IMR-90 (cell line): ENCODE measurements around the gene CEP135. TPM values are rescaled to one million over a fixed set of nuclear protein-coding genes. Genes with fewer than 3 reads are reported as not detected.

Experiments
- ATAC-seq: fragments of 200-7000 bp; cut with Tn5 transposase; 2 replicates; pipeline ENCODE4 v1.9.1; 2020; ENCODE audit warnings: low read depth, mild to moderate bottlenecking, moderate library complexity
- BruUV-seq: library from RNA; stranded (reverse); fragments of 400-500 nt; replicated peaks from 2 replicates; lab custom pipeline; 2021; lab: Mats Ljungman, UMichigan
- CTCF ChIA-PET: fragments of 300-600 bp; formaldehyde crosslinking; extraction: SDS; loops from one replicate; lab custom pipeline; 2021; ENCODE audit warnings: antibody characterized with exemption; lab: Yijun Ruan, JAX
- POLR2A ChIA-PET: fragments of 300-600 bp; sonication (Branson Sonifier 250); formaldehyde crosslinking; loops from one replicate; lab custom pipeline; 2022; ENCODE audit warnings: antibody characterized with exemption; ENCODE audit not compliant: unreplicated experiment; lab: Charles Lee
- DNase-seq: peaks from one replicate; pipeline ENCODE4 v3.0.0; 2013
- H2AFZ ChIP-seq: replicated peaks from 2 replicates; pipeline ENCODE3; 2013; ENCODE audit warnings: low read length, mild to moderate bottlenecking; ENCODE audit not compliant: poor library complexity
- H2AK5ac ChIP-seq: 2 replicates; pipeline ENCODE4 v1.6.1; 2013; ENCODE audit warnings: low read depth, low read length, inconsistent platforms
- H2AK9ac ChIP-seq: replicated peaks from 2 replicates; pipeline ENCODE3; 2013; ENCODE audit warnings: mild to moderate bottlenecking, low read depth, low read length, moderate library complexity; ENCODE audit not compliant: poor library complexity
- H2BK120ac ChIP-seq: 2 replicates; pipeline ENCODE4 v1.6.1; 2013; ENCODE audit warnings: low read depth, low read length, inconsistent platforms
- H2BK15ac ChIP-seq: 3 replicates; pipeline ENCODE4 v1.6.1; 2013; ENCODE audit warnings: low read depth, low read length, inconsistent platforms
- H2BK20ac ChIP-seq: 2 replicates; pipeline ENCODE4 v1.6.1; 2013; ENCODE audit warnings: low read depth, mild to moderate bottlenecking, inconsistent platforms, low read length, moderate library complexity
- H2BK5ac ChIP-seq: 2 replicates; pipeline ENCODE4 v1.6.1; 2013; ENCODE audit warnings: mild to moderate bottlenecking, low read depth, low read length, inconsistent platforms; ENCODE audit not compliant: poor library complexity, severe bottlenecking
- H3K14ac ChIP-seq: replicated peaks from 2 replicates; pipeline ENCODE4 v1.6.1; 2013; ENCODE audit warnings: low read depth, low read length, inconsistent platforms
- H3K18ac ChIP-seq: 2 replicates; pipeline ENCODE4 v1.6.1; 2013; ENCODE audit warnings: low read depth, low read length, control low read depth
- H3K23ac ChIP-seq: 2 replicates; pipeline ENCODE4 v1.6.1; 2013; ENCODE audit warnings: low read depth, low read length, inconsistent platforms
- H3K27ac ChIP-seq: 2 replicates; pipeline ENCODE4 v1.5.1; 2013; ENCODE audit warnings: mild to moderate bottlenecking, control low read depth, low read length; ENCODE audit not compliant: insufficient read depth
- H3K27me3 ChIP-seq: 2 replicates; pipeline ENCODE4 v1.6.1; 2013; ENCODE audit warnings: low read length; ENCODE audit not compliant: control insufficient read depth, insufficient read depth
- H3K36me3 ChIP-seq: 2 replicates; pipeline ENCODE4 v1.6.1; 2013; ENCODE audit warnings: low read length, mixed read lengths; ENCODE audit not compliant: control insufficient read depth, insufficient read depth
- H3K4ac ChIP-seq: 2 replicates; pipeline ENCODE4 v1.6.1; 2013; ENCODE audit warnings: low read depth, low read length, inconsistent platforms
- H3K4me1 ChIP-seq: 2 replicates; pipeline ENCODE4 v1.6.1; 2013; ENCODE audit warnings: low read length, mixed read lengths; ENCODE audit not compliant: control insufficient read depth, insufficient read depth
- H3K4me2 ChIP-seq: 2 replicates; pipeline ENCODE4 v1.6.1; 2013; ENCODE audit warnings: low read depth, mild to moderate bottlenecking, control low read depth, low read length, moderate library complexity
- H3K4me3 ChIP-seq: 2 replicates; pipeline ENCODE4 v1.5.1; 2013; ENCODE audit warnings: low read depth, mild to moderate bottlenecking, control low read depth, low read length, moderate library complexity; ENCODE audit not compliant: insufficient read depth
- H3K56ac ChIP-seq: 2 replicates; pipeline ENCODE4 v1.6.1; 2013; ENCODE audit warnings: low read length, inconsistent platforms; ENCODE audit not compliant: insufficient read depth; ENCODE audit errors: extremely low read depth
- H3K79me1 ChIP-seq, 2 experiments: 2 replicates each; pipeline ENCODE4 v1.6.1; 2013; ENCODE audit warnings: low read length in 2 of 2, inconsistent platforms in 1 of 2, low read depth in 1 of 2
- H3K9ac ChIP-seq: 2 replicates; pipeline ENCODE4 v1.6.1; 2013; ENCODE audit warnings: low read depth, low read length, control low read depth
- H3K9me1 ChIP-seq: 2 replicates; pipeline ENCODE4 v1.6.1; 2013; ENCODE audit warnings: low read length, inconsistent platforms; ENCODE audit not compliant: insufficient read depth
- H3K9me3 ChIP-seq: 2 replicates; pipeline ENCODE4 v1.6.1; 2013; ENCODE audit warnings: low read length; ENCODE audit not compliant: control insufficient read depth, insufficient read depth
- H4K20me1 ChIP-seq: 2 replicates; pipeline ENCODE4 v1.6.1; 2013; ENCODE audit warnings: low read length, inconsistent platforms; ENCODE audit not compliant: insufficient read depth
- H4K5ac ChIP-seq: 2 replicates; pipeline ENCODE4 v1.6.1; 2013; ENCODE audit warnings: mild to moderate bottlenecking, low read depth, low read length, control low read depth
- H4K8ac ChIP-seq, 2 experiments: 2 replicates each; pipeline ENCODE4 v1.6.1; 2013; ENCODE audit warnings: low read depth in 2 of 2, low read length in 2 of 2, control low read depth in 1 of 2, inconsistent platforms in 1 of 2
- H4K91ac ChIP-seq: 2 replicates; pipeline ENCODE4 v1.6.1; 2013; ENCODE audit warnings: low read depth, low read length, inconsistent platforms; ENCODE audit not compliant: insufficient read depth
- MAFK ChIP-seq: IDR thresholded peaks from 2 replicates; pipeline ENCODE4 v1.6.1; 2012; ENCODE audit warnings: low read depth, low read length, improper control_type of control experiment
- MXI1 ChIP-seq: IDR thresholded peaks from 2 replicates; pipeline ENCODE4 v1.6.1; 2012; ENCODE audit warnings: low read depth, mild to moderate bottlenecking, low read length, moderate library complexity, borderline replicate concordance
- dilution Hi-C: fragments of 300-500 bp; cut with HindIII; formaldehyde crosslinking; loops from one replicate; pipeline ENCODE4 v1.14.3; 2018; ENCODE audit warnings: low sequenced_read_pairs; ENCODE audit not compliant: unreplicated experiment
- in situ Hi-C: fragments of 300-500 bp; cut with MboI; formaldehyde crosslinking; loops from 3 replicates; pipeline ENCODE4 v1.14.3; 2019; ENCODE audit warnings: low sequenced_read_pairs, inconsistent platforms, mixed read lengths
- intact Hi-C: fragments of 100-400 bp; cut with micrococcal nuclease; formaldehyde crosslinking; loops from 2 replicates; pipeline ENCODE4 v1.10.0; 2022
- polyA plus RNA-seq, 3 experiments: library from polyadenylated mRNA; depleted of rRNA; stranded (reverse); fragments of >200 nt; gene quantifications; 2 replicates each; pipeline ENCODE4 v1.2.3, GENCODE V29; 2012; ENCODE audit warnings: low replicate concordance in 1 of 3
- total RNA-seq: library from RNA; depleted of rRNA; stranded (reverse); fragments of >200 nt; gene quantifications from 2 replicates; pipeline ENCODE4 v1.2.3, GENCODE V29; 2012

The CEP135 gene
- total and polyA plus RNA-seq, 2 of the 4 experiments (the other 2 are of a cell fraction) = 2.7 to 3.2 TPM

- no peak for TF ChIP-seq MXI1
- 0 out of 2 replicates have a peak, but pooled peaks have one; percentile 27 for TF ChIP-seq MAFK
- no peak overlapping the region for H3K9ac ChIP-seq
- H3K18ac ChIP-seq = no peak overlapping the region
- no peaks in the 10 kb centered on the region for H3K27me3 ChIP-seq
- no peak overlapping the region for H2AFZ ChIP-seq
- H3K23ac ChIP-seq = no peak overlapping the region
- H2BK5ac ChIP-seq = no peak overlapping the region
- H2BK20ac ChIP-seq = no peak overlapping the region
- no peak overlapping the region for H2AK5ac ChIP-seq
- H3K79me1 ChIP-seq = peaks cover 0 to 8% of the 10 kb centered on the region in 2 experiments; a peak in 1 of 4 replicates
- ChIA-PET CTCF (no interaction called here), POLR2A (no interaction called here)
- no peak overlapping the region for H3K56ac ChIP-seq
- H3K27ac ChIP-seq = no peak overlapping the region
- ATAC-seq (no peak), DNase-seq (no peak)
- H4K5ac ChIP-seq = no peak overlapping the region
- no peak overlapping the region for H3K14ac ChIP-seq
- intact Hi-C loops = no loop called here
- BruUV-seq = no TSS peak
- H3K9me3 ChIP-seq = no peaks in the 10 kb centered on the region
- H4K91ac ChIP-seq = no peak overlapping the region
- no peak overlapping the region for H2BK120ac ChIP-seq
- no peaks in the 10 kb centered on the region for H4K20me1 ChIP-seq
- peaks cover 10% of the 10 kb centered on the region for H3K36me3 ChIP-seq
- H2AK9ac ChIP-seq = no peak overlapping the region
- 0 out of 2 replicates have a peak, but pooled peaks cover 1% of the 10 kb centered on the region for H3K4me1 ChIP-seq
- no peak overlapping the region for H2BK15ac ChIP-seq
- no peak overlapping the region for H4K8ac ChIP-seq
- no peak overlapping the region for H3K4ac ChIP-seq
- H3K4me3 ChIP-seq = no peak overlapping the region
- no peaks in the 10 kb centered on the region for H3K9me1 ChIP-seq
- H3K4me2 ChIP-seq = no peak overlapping the region
- dilution Hi-C loops = no loop called here
- in situ Hi-C loops = no loop called here
These were observed 10.9 kb downstream of the CEP135 start for GRCh38 chr4:55959655-55960054.
